Activated CD8-positive, alpha-beta memory T cell treated with anti-CD3 and anti-CD28 coated beads, Interleukin-2, amount 50 U/mL, for 4 hours (primary cell): ENCODE measurements around the gene BHMT.
"Not testable (repeated sequence)": the region's sequence is repeated elsewhere in the genome, so short reads cannot be mapped to it uniquely, and the experiment has no call there.

ENCODE experiments used
- DNase-seq: peaks from one replicate; pipeline ENCODE4 v3.0.0-alpha.2; 2020

BHMT gene

DNA sequence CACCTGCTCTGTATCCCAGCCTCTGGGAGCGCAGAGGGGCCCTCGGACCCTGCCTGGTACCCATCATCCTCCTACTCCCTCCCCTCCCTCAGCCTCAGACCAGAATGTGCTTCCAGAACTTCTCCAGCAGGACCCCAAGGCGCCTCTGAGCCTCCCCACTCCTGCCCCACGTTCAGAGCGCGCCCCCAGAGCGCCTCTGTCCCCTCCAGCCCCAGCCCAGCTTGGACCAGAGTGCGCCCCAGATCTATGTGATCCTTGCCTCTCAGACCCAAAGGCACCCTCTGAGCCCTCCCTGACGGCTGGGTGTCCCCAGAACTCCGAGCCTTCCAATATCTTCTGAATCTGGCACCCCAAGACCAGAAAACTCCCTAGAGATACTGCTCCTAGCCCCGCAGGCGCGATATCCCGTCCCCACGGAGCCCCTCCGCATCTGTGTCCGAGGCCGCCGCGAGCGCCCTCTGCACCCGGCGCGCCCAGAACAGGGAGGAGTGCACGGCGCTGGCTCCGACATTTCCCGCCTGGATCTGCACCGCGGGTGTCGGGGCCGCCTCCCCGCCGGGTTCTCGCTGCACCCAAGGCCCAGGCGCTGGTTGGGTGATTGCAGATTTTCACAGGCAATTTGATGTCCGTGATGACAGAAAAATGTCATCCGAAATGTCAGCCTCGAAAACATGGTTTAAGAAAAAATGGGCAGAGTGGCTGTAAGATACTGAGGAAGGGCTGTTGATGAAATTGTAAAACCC, 522 bp downstream of the BHMT start:
- no peak for DNase-seq

- DNase-seq: no peak
Measured at GRCh38 chr5:79112703-79113058, 1.1 kb downstream of the BHMT start.

DNA sequence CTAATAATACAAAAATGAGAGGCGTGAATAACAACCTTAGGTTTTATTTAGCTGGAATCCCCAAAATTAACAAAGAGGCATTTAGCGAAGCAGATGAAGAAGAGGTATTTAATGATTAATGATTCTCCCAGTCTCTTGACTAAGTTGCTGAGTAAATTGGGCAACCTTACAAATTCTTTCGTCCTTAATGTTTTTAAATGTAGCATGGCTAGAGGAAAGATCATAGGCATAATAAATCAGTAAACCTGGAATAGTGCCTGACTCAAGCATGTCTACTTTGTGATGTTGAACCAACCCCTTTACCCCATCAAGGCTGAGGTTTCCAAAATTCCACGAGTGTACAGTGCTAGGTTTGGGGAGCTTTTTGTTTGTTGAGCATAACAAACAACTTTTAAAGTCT, 7.9 kb downstream of the BHMT start:
- no peak for DNase-seq

DNA sequence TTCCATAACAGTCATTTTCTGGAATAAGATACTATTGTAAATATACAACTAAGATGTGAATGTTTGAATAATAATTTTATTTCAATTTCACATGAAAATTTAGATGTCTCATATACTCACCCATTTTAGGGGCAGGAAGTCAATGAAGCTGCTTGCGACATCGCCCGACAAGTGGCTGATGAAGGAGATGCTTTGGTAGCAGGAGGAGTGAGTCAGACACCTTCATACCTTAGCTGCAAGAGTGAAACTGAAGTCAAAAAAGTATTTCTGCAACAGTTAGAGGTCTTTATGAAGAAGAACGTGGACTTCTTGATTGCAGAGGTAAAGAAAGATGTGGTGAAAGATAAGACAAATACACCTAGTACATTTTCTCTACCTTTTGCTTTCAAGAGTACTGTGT, 8.6 kb downstream of the BHMT start:
- DNase-seq: no peak

GRCh38 chr5:79122973-79123372, 11.4 kb downstream of the BHMT start:
- no peak for DNase-seq

- DNase-seq: no peak
Measured at GRCh38 chr5:79124607-79125006, 13.0 kb downstream of the BHMT start.

DNA sequence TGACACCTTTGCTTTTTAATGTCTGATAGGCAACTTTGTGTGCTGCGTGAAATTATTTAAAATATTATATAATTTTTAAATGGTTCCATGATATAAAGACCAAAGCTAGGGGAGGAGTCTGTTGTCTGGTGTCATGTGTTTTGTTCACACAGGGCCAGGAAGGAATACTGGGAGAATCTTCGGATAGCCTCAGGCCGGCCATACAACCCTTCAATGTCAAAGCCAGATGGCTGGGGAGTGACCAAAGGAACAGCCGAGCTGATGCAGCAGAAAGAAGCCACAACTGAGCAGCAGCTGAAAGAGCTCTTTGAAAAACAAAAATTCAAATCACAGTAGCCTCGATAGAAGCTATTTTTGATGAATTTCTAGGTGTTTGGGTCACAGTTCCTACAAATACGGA, 19.2 kb downstream of the BHMT start:
- no peak for DNase-seq

GRCh38 chr5:79133121-79133656, 21.6 kb downstream of the BHMT start:
- no peak for DNase-seq

DNA sequence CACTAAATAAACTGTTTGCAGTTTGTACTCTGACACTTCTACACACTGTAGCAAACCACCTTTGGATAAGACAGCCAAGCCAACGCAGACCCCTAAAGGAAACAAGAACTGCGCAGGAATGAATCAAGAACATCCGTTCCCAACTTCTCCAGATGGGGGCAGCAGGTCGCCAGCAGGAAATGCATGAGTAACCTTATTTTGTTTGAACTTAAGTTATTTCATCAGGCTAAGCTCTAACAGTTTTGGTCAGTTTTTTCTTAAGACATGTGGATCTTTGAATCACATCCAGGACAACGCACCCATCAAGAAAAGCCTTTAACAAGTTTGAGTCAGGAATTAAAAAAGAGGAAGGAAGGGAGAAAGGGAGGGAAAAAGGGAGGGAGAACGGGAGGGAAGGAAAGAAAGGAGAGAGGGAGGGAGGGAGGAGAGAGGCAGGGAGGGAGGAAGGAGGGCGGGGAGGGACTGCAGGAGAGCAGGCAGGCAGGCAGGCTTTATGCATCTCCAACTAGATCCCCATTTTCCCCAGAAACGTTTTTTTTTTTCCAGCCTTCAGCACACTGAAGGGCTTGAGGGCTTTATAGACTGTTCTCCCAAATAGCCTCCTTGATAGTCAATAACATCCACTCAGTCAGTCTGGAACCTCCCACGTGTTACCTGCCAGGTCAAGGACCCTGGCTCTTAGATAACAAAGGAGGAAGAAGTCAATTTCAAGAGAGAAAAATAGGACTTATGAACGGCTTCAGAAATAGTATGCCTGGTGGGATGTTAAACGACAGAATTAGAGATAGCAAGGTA, 22.2 kb downstream of the BHMT start:
- DNase-seq: peak; percentile 62

DNA sequence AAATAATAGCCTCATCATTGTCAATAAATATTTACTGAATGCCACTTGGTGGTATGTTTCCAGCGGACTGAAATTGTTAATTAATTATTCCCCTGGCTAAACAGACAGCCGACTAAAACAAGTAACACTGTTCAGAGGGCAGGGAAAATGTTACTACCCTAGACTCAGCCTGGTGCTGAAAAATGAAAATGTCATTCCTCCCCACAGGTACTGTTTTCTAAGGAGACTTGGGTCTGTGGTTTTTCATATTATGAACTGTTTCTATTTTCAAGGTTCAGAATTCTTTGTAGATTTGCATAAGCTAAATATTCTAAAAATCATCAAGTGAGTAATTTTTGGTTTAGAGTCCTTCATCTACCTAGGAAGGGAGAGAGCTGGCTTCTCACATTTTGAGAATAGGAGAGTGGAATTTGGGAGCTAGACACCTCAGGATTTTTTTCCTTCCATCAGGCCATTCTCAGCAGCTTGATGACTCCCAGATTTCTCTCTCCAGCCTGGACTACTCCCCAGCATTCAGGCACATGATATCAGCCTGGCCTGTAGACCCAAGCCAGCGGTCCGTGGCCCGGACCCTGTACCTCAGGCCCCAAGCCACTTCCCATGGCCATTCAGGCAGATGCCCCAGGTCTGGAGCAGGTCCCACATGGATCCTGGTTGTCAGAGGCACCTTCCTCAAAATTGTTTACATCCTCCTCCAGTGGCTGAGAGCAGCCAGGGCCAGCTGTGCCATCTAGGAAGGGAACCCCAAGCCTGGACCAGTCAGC, 24.4 kb downstream of the BHMT start:
- no peak for DNase-seq

GRCh38 chr5:79136618-79137017, 25.0 kb downstream of the BHMT start:
- no peak for DNase-seq

DNA sequence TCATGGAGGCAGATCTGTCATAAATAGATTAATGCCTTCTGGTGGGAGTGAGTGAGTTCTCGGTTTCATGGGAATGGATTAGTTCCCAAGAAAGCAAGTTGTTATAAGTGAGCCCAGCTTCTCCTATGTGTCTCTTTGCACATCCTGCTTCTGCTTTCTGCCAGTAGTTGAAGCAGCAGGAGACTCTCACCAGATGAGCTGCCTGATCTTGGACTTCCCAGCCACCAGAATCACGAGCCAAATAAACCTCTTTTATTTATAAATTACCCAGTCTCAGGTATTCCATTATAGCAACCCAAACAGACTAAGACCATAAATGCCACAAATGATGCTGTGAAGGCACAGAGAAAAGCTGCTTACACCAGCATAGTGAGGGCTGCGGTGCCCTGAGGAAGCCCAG, 28.9 kb downstream of the BHMT start:
- no peak for DNase-seq

GRCh38 chr5:79143684-79144379, 32.2 kb downstream of the BHMT start:
- DNase-seq: no peak

- DNase-seq: no peak
Measured at GRCh38 chr5:79147076-79147475, 35.5 kb downstream of the BHMT start.

- no peak for DNase-seq
Measured at GRCh38 chr5:79149433-79149832, 37.8 kb downstream of the BHMT start.

DNA sequence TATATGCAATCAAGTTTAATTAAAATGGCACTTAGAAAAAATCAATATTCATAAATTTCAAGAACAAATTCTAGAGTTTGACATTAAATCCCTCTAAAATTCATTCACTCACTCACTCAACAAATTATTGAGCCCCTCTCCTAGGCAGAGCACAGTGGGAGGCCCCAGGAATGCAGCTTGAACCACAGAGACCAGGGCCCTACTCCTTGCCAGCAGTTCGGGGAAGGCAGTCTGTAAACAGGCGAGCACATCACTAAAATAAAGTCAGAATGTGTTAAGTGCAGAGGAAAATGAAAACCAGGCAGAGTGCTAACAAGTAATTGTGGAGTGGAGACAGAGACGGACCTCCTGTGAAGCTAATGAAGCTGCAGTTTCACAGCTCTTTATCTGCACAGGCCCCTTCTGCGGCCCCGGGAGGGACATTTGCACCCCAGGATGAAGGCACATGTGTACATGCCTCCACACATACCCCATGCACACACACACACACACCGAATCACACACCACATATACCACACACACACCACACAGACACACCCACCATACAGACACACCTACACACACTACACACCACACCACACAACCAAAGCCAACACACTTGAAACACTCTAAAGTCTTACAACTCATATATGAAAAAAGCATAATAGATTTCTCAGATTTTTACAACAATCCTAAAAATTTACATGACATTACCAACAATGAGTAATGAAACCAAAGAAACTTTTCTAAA, 40.5 kb downstream of the BHMT start:
- no peak for DNase-seq

- DNase-seq: no peak
Measured at GRCh38 chr5:79157305-79157704, 45.7 kb downstream of the BHMT start.

DNA sequence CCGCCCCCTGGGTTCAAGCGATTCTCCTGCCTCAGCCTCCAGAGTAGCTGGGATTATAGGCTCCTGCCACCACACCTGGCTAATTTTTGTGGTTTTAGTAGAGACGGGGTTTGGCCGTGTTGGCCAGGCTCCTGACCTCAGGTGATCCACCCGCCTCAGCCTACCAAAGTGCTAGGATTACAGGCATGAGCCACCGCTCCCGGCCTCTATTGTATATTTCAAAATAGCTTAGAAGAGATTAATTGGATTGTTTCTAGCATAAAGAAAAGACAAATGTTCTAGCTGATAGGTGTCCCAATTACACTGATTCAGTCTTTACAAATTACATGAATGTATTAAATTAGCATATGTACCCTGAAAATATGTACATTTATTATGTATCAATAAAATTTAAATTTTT, 50.0 kb downstream of the BHMT start:
- not testable (repeated sequence) for DNase-seq

- no peak for DNase-seq
Measured at GRCh38 chr5:79168031-79168430, 56.4 kb downstream of the BHMT start.

DNA sequence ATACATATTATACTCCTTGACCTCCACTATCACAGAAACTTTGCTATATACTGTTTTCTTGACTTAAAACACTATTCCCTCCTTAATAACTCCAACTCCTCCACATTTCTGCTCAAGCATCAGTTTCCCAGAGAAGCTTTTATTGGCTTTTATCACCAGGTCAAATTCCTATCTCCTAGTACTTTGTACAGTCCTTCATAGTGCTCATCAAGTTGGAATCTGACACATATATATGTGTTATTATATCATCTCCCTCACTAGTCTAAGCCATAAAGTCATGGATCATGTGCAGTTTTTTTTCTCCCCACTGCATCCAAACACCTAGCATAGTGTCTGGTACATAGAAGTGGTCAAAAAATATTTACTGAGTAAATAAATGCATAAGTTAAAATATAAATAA, 59.1 kb downstream of the BHMT start:
- DNase-seq: no peak

GRCh38 chr5:79171635-79172245, 60.1 kb downstream of the BHMT start:
- DNase-seq: no peak

GRCh38 chr5:79172269-79172668, 60.7 kb downstream of the BHMT start:
- no peak for DNase-seq
